Measurements from ENCODE around the gene PCDHB9. TPM values are rescaled to one million over a fixed set of nuclear protein-coding genes. Genes with fewer than 3 reads are reported as not detected.
A peak's percentile ranks its signal among the peaks of the same experiment; 100 is the strongest.
"Not testable (repeated sequence)": the region's sequence is repeated elsewhere in the genome, so short reads cannot be mapped to it uniquely, and the experiment has no call there.

Gene PCDHB9
- total RNA-seq, 1 experiment from 2014 or later: not detected

- POLR2A ChIA-PET (ENCODE audit: unreplicated experiment): interaction anchor here (0.6 kb wide), 1 partner anchor 22 kb away, joined by 4 read pairs; no protein-coding TSS in a partner anchor
- Histone ChIP-seq H3K4me3 (no peak overlapping the region), H3K4me2 (no peak overlapping the region), H3K36me3 (ENCODE audit: low read depth) (no peaks in the 10 kb centered on the region), H3K27ac (no peak overlapping the region), H3K27me3 (ENCODE audit: insufficient read depth, low read depth) (no peaks in the 10 kb centered on the region), H3F3A (ENCODE audit: insufficient read depth, low read depth) (no peaks in the 10 kb centered on the region), H3K79me2 (ENCODE audit: low read depth) (no peaks in the 10 kb centered on the region), H2AFZ (no peak overlapping the region), H3K4me1 (replicated peaks; ENCODE audit: insufficient read depth) (no peaks in the 10 kb centered on the region), H3K9me3 (ENCODE audit: insufficient read depth, low read depth) (no peaks in the 10 kb centered on the region), H3K9me2 (ENCODE audit: insufficient read depth) (no peaks in the 10 kb centered on the region), H4K20me1 (ENCODE audit: insufficient read depth) (no peaks in the 10 kb centered on the region)
- intact Hi-C loops (cut with micrococcal nuclease; ENCODE audit: unreplicated experiment): no loop called here
- TF ChIP-seq CTCF (conservative IDR thresholded peaks at IDR 0.05): peak; percentile 40; the same call in 1 of the 2 replicates
- TF ChIP-seq EZH2 (IDR thresholded peaks at IDR 0.05; ENCODE audit: low read depth): no peak
- no peak for DNase-seq
- BruUV-seq (replicated peaks): no TSS peak
- CTCF ChIA-PET: interaction anchor here (0.5 to 0.6 kb wide), 2 partner anchors 1012 to 1050 kb away, joined by 3 to 7 read pairs; no protein-coding TSS in a partner anchor
These were observed 31.2 kb upstream of the PCDHB9 start for GRCh38 chr5:141155540-141156374.

- H3K9me3 ChIP-seq (ENCODE audit: insufficient read depth, low read depth); POLR2A ChIA-PET (ENCODE audit: unreplicated experiment); BruUV-seq (replicated peaks); H3K4me2 ChIP-seq; H3K27ac ChIP-seq; DNase-seq; H3K36me3 ChIP-seq (ENCODE audit: low read depth); H3K79me2 ChIP-seq (ENCODE audit: low read depth); H4K20me1 ChIP-seq (ENCODE audit: insufficient read depth); CTCF ChIA-PET; H3K4me3 ChIP-seq; H2AFZ ChIP-seq; H3K9me2 ChIP-seq (ENCODE audit: insufficient read depth); H3F3A ChIP-seq (ENCODE audit: insufficient read depth, low read depth); H3K27me3 ChIP-seq (ENCODE audit: insufficient read depth, low read depth); intact Hi-C loops (cut with micrococcal nuclease; ENCODE audit: unreplicated experiment); H3K4me1 ChIP-seq (replicated peaks; ENCODE audit: insufficient read depth): not testable (repeated sequence)
These were observed 29.6 kb upstream of the PCDHB9 start for GRCh38 chr5:141157356-141157755.

- H3K9me2 ChIP-seq (ENCODE audit: insufficient read depth); H3K4me1 ChIP-seq (replicated peaks; ENCODE audit: insufficient read depth); CTCF ChIA-PET; H3K4me2 ChIP-seq; H3K27ac ChIP-seq; H3F3A ChIP-seq (ENCODE audit: insufficient read depth, low read depth); H4K20me1 ChIP-seq (ENCODE audit: insufficient read depth); POLR2A ChIA-PET (ENCODE audit: unreplicated experiment); H2AFZ ChIP-seq; DNase-seq; H3K79me2 ChIP-seq (ENCODE audit: low read depth); H3K9me3 ChIP-seq (ENCODE audit: insufficient read depth, low read depth); H3K27me3 ChIP-seq (ENCODE audit: insufficient read depth, low read depth); intact Hi-C loops (cut with micrococcal nuclease; ENCODE audit: unreplicated experiment); H3K4me3 ChIP-seq; BruUV-seq (replicated peaks); H3K36me3 ChIP-seq (ENCODE audit: low read depth): not testable (repeated sequence)
These were observed 29.1 kb upstream of the PCDHB9 start for GRCh38 chr5:141157901-141158300.

GRCh38 chr5:141172381-141173204 is 14.4 kb upstream of the PCDHB9 start, which contains the start of gene PCDHB7:
Gene PCDHB7, plus strand, starts transcription at chr5:141172644. Its CDS starts 192 bp downstream, at chr5:141172836.
- BruUV-seq (replicated peaks): no TSS peak
- Histone ChIP-seq H3K9me3 (ENCODE audit: insufficient read depth, low read depth) (peaks cover 4% of the 10 kb centered on the region; the same call in 1 of the 2 replicates), H3K9me2 (ENCODE audit: insufficient read depth) (no peaks in the 10 kb centered on the region), H2AFZ (no peak within 1 kb of the TSS), H3K4me2 (no peak within 1 kb of the TSS), H4K20me1 (ENCODE audit: insufficient read depth) (no peaks in the 10 kb centered on the region), H3K27me3 (ENCODE audit: insufficient read depth, low read depth) (no peaks in the 10 kb centered on the region), H3K79me2 (ENCODE audit: low read depth) (no peaks in the 10 kb centered on the region), H3K4me1 (replicated peaks; ENCODE audit: insufficient read depth) (no peaks in the 10 kb centered on the region), H3F3A (ENCODE audit: insufficient read depth, low read depth) (no peaks in the 10 kb centered on the region), H3K36me3 (ENCODE audit: low read depth) (no peaks in the 10 kb centered on the region), H3K27ac (no peak within 1 kb of the TSS), H3K4me3 (no peak within 1 kb of the TSS)
- no peak for TF ChIP-seq EZH2 (IDR thresholded peaks at IDR 0.05; ENCODE audit: low read depth)
- TF ChIP-seq CTCF (conservative IDR thresholded peaks at IDR 0.05): peak; percentile 59
- intact Hi-C loops (cut with micrococcal nuclease; ENCODE audit: unreplicated experiment): no loop called here
- ChIA-PET POLR2A (ENCODE audit: unreplicated experiment) (no interaction called here), CTCF (no interaction called here)
- peak in 1 of 2 experiments; percentile 10 for DNase-seq

- H4K20me1 ChIP-seq (ENCODE audit: insufficient read depth); POLR2A ChIA-PET (ENCODE audit: unreplicated experiment); CTCF ChIA-PET; H3K9me2 ChIP-seq (ENCODE audit: insufficient read depth); H2AFZ ChIP-seq; intact Hi-C loops (cut with micrococcal nuclease; ENCODE audit: unreplicated experiment); H3K4me2 ChIP-seq; H3K27ac ChIP-seq; H3K36me3 ChIP-seq (ENCODE audit: low read depth); H3K4me1 ChIP-seq (replicated peaks; ENCODE audit: insufficient read depth); DNase-seq; H3K4me3 ChIP-seq; BruUV-seq (replicated peaks); H3K9me3 ChIP-seq (ENCODE audit: insufficient read depth, low read depth); H3K27me3 ChIP-seq (ENCODE audit: insufficient read depth, low read depth); H3K79me2 ChIP-seq (ENCODE audit: low read depth); H3F3A ChIP-seq (ENCODE audit: insufficient read depth, low read depth): not testable (repeated sequence)
These were observed 12.5 kb upstream of the PCDHB9 start for GRCh38 chr5:141174291-141175104.
